AG09309 (cell line): ENCODE data around the gene PDAP1.
"Not testable (repeated sequence)": the region's sequence is repeated elsewhere in the genome, so short reads cannot be mapped to it uniquely, and the experiment has no call there.

ENCODE experiments used
- DNase-seq: peaks from one replicate; pipeline ENCODE4 v3.0.0-alpha.2; 2010; ENCODE audit warnings: low read depth
- H3K4me3 ChIP-seq: 2 replicates; pipeline ENCODE4 v1.5.1; 2011; ENCODE audit warnings: mild to moderate bottlenecking, low read depth, low read length, moderate library complexity; ENCODE audit not compliant: control insufficient read depth
- CTCF ChIP-seq: IDR thresholded peaks from 2 replicates; pipeline ENCODE4 v1.5.1; 2011; ENCODE audit warnings: mild to moderate bottlenecking, low read depth, low read length, inconsistent platforms; ENCODE audit not compliant: insufficient read depth, control insufficient read depth; ENCODE audit errors: missing control alignments

The PDAP1 gene

GRCh38 chr7:99392046-99392445 is 16.4 kb downstream of the PDAP1 start:
- no peak for DNase-seq
- no peak overlapping the region for H3K4me3 ChIP-seq
- TF ChIP-seq CTCF: no peak

- H3K4me3 ChIP-seq: no peak overlapping the region
- DNase-seq: no peak
- TF ChIP-seq CTCF: no peak
Observed at GRCh38 chr7:99390941-99391602, 17.3 kb downstream of the PDAP1 start.

DNA sequence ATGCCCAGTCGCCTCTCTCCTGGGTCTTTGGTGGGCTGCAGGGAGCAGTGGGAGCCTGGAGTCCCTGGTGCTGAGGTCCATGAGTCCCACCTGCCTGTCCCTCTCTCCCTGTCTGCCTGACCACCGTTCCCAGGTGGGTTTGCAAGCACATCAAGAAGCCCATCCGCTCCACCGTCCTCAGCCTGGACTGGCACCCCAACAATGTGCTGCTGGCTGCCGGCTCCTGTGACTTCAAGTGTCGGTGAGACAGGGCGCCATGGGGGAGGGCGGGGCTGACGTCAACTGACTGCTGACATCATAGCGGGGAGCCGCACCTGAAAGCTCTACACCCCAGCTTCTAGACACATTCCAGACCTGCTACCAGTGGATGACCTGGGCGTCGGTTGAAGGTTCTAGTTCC is 18.6 kb downstream of the PDAP1 start:
- TF ChIP-seq CTCF: no peak
- no peak overlapping the region for H3K4me3 ChIP-seq
- DNase-seq: no peak

DNA sequence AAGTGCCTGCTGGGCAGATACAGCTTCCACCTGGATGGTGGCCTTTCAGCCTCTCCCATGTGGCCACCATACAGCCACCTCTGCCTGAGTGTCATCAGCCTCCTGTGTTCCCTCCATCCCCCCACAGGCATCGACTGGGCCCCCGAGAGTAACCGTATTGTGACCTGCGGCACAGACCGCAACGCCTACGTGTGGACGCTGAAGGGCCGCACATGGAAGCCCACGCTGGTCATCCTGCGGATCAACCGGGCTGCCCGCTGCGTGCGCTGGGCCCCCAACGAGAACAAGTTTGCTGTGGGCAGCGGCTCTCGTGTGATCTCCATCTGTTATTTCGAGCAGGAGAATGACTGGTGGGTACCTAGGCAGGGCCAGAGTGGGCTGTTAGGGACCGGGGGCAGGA is 20.5 kb downstream of the PDAP1 start:
- TF ChIP-seq CTCF: no peak
- DNase-seq: no peak
- H3K4me3 ChIP-seq: no peak overlapping the region

GRCh38 chr7:99387239-99387635 is 21.2 kb downstream of the PDAP1 start:
- DNase-seq, H3K4me3 ChIP-seq: not testable (repeated sequence)

GRCh38 chr7:99386584-99387238 is 21.7 kb downstream of the PDAP1 start:
- no peak for DNase-seq
- peak; percentile 34 for TF ChIP-seq CTCF
- H3K4me3 ChIP-seq: no peak overlapping the region

GRCh38 chr7:99385564-99385963 is 22.8 kb downstream of the PDAP1 start:
- no peak for TF ChIP-seq CTCF
- DNase-seq: no peak
- H3K4me3 ChIP-seq: no peak overlapping the region
